Fibroblast of pulmonary artery (primary cell): ENCODE data around the gene RGMB.

ENCODE experiments used
- DNase-seq: peaks from one replicate; pipeline ENCODE4 v3.0.0-alpha.2; 2010; ENCODE audit warnings: low read depth
- H3K4me3 ChIP-seq: replicated peaks from 2 replicates; pipeline ENCODE4 v1.5.1; 2011; ENCODE audit warnings: low read depth, mild to moderate bottlenecking, control low read depth, low read length, moderate library complexity
- TF ChIP-seq, protein P1 (sequence below): IDR thresholded peaks from 2 replicates; pipeline ENCODE4 v1.5.1; 2011; ENCODE audit warnings: mild to moderate bottlenecking, control low read depth, low read length, inconsistent platforms; ENCODE audit errors: missing control alignments

Gene RGMB

DNA sequence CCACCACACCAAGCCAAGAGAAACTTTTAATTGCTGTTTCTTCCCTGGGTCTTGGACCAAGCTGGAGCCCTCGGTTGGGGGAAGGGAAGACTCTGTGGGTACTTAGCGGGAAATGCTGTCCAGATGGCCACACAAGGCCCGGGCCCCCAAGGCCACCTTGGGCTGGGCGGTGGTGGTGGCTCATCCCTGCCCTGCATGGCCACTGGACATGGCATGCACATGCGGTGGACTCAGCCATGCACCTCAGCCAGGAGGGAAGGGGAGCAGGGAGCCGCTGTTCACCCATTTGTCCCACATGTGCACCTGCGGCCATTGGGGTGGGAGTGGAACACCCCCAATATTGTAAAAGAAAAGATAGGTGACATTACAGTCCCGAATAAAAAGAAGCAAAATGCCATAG, 72.4 kb downstream of the RGMB start:
- TF ChIP-seq, protein P1, sequence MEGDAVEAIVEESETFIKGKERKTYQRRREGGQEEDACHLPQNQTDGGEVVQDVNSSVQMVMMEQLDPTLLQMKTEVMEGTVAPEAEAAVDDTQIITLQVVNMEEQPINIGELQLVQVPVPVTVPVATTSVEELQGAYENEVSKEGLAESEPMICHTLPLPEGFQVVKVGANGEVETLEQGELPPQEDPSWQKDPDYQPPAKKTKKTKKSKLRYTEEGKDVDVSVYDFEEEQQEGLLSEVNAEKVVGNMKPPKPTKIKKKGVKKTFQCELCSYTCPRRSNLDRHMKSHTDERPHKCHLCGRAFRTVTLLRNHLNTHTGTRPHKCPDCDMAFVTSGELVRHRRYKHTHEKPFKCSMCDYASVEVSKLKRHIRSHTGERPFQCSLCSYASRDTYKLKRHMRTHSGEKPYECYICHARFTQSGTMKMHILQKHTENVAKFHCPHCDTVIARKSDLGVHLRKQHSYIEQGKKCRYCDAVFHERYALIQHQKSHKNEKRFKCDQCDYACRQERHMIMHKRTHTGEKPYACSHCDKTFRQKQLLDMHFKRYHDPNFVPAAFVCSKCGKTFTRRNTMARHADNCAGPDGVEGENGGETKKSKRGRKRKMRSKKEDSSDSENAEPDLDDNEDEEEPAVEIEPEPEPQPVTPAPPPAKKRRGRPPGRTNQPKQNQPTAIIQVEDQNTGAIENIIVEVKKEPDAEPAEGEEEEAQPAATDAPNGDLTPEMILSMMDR: no peak
- H3K4me3 ChIP-seq: no peak overlapping the region
- no peak for DNase-seq
